ENCODE results near the gene PTPRR.

Gene PTPRR

DNA sequence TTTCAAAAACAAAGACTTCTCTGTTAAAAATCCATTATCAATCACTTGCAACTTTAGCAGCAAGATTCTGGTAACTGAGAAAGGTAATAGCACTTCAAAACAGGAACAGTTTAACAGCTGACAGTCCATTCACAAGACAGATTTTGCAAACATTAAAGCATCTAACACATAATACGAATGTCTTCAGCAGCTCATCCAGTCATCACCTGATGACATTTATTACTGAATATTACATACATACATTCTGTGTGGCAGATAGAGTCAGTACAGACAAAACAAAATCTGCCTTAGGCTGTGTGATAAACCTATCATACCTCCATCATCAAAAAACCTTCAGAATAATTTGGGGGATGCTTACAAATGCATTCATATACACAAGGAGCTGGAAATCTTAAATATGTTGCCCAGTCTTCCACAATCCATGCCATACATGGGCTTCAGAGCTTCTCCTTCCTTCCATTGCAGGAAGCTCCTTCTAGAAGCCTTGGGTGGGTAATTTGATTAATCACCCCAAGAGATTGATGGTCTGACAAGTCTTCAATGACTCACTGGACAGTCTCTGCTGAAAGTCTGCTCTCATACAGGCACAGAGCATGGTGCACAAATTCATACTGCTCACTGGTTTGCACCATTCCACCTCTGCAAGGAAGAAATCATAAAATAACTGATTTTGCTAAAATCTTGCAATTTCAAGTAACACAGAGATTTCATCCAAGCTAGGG lies 281.7 kb downstream of the PTPRR start:
- DNase-seq: no peak

DNA sequence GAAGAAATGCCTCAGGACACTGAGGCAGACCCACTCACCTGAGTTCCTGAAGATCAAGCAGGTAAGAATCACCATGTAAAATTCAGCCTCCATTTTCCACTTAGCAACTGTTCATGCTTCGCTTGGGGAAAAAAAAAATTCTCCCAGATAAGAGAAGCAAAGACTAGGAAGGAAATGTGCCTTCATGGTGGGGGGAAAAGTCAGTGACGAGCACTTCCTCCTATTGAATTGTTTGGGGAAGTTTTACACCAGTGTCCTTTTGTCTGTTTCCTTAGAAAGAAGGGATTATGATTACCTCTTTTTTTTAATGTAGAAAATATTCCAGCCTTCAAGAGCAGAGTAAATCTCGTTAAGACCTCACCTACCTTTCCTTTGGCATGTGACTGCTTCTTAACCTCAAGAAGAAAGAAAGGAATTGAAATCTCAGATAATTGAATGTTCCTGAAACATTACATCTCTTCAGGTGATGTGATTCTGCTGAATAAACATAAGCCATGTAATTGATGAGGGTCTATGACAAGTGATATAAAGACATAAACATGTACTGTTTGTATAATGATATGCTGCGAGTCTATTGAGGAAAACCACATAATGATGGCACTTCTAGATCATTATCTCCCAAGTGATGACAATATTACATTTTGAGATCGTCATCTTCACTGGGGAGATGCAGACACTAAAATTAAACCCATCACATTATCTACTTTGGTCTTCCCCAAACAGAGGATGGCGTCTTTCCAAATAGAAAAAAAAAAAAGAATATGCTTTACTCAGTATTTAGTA lies 283.0 kb downstream of the PTPRR start, which contains the start of gene PTPRB:
Gene PTPRB, minus strand, starts transcription at position 127 of the 783 bp plus-strand sequence. Its CDS starts 34 bp downstream, at position 93.
- DNase-seq: no peak

DNA sequence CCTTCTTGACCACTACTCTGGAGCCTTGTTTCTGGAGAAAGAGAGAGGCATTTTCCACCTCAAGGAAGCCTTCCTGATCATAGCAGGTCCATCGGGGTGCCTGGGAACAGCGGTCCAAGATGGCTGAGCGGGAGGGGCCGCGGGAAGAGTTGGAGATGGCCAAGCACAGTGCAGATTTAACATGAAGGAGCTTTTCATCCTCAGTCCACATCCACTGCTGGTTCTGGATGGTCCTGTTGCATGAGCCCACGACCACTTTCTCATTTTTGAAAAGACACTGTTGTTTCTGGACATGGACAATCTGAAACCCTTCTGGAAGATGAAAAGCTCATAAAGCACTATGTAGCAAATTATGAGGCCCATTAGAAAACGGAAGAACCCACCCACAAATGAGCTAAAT lies 284.8 kb downstream of the PTPRR start:
- no peak for DNase-seq

- no peak for DNase-seq
Observed at GRCh38 chr12:70628701-70629480, 291.6 kb downstream of the PTPRR start.

GRCh38 chr12:70627677-70628076 lies 292.9 kb downstream of the PTPRR start:
- no peak for DNase-seq

DNA sequence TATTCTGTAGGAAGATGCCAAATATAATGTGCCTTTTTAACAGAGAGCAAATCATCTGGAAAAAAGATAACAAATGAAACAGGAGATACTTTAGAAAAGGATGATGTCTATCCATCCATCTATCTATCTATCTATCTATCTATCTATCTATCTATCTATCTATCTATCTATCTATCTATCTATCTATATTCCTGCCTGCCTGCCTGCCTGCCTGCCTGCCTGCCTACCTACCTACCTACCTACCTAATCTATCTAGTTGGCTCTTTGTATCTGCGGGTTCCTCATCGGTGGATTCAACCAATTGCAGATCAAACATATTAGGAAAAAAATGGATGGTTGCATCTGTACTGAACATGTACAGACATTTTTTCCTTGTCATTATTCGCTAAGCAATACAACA lies 294.4 kb downstream of the PTPRR start:
- no peak for DNase-seq

GRCh38 chr12:70619471-70620152 lies 300.9 kb downstream of the PTPRR start:
- no peak for DNase-seq

- DNase-seq: no peak
Observed at GRCh38 chr12:70618371-70618770, 302.2 kb downstream of the PTPRR start.

GRCh38 chr12:70617450-70617849 lies 303.1 kb downstream of the PTPRR start:
- no peak for DNase-seq

DNA sequence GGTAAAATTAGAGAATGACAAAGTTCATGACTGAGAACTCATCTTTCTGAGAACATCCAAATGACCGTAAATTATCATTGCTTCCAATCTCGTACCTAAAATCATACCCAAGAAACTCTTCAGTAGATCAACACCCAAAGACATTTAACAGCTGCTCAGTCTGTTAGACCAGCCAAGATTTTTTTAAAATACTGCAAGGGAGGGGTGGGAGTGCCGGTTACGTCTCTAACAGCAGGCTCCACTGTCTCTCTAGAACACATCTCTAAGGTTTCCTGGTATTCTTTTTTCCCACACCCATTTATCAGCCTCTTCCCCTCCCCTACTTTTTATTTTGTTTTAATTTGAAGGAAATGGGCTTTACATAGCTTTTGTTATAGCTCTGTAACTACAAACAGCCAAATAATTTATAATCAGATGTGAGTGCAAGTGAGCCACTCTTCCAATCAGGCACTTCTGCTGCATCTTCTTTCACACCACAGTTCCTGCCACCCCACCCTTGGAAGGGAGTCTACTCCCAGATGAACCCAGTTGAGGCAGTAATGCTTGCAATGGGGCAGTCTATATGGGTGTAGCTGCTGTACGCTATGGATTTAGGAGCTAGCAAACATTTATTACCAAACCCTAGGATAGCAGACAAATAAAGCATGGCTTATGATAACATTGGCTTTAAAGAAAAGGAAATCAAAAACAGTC lies 305.2 kb downstream of the PTPRR start:
- no peak for DNase-seq

DNA sequence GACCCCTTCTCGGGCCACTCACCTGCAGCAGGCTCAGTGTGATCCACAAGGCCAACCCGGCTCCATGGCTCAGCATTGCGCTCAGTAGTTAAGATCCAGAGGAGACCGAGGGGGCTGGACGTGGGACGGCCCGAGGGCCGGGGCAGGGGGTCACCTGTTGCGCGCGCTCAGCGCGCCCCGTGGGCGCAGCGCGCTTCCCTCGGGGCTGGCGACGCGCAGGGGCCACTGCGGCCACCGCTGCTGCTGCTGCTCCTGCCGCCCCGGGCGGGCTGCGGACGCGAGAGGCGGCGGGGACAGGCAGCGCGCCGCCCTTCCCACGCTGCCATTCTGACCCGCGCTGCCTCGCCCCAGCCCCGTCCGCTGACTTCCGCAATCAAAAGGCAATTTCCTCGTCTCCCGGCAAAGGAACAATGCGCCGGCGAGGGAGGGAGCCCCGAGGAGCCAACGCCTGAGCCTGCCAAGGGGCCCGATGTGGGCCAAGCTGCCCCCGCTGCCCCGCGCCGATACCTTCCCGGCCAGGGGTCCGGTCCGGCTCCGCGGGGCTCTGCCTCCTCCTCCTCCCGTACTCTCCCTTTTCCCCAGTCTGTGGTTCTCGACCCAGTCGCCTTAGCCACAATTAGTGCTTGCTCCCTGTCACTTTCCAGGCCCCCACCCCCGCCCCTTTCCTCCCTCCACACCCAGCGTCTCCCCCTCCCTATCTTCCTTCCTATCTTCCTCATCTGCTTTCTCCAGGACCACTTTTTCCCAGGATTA lies 310.6 kb downstream of the PTPRR start:
- DNase-seq: no peak

DNA sequence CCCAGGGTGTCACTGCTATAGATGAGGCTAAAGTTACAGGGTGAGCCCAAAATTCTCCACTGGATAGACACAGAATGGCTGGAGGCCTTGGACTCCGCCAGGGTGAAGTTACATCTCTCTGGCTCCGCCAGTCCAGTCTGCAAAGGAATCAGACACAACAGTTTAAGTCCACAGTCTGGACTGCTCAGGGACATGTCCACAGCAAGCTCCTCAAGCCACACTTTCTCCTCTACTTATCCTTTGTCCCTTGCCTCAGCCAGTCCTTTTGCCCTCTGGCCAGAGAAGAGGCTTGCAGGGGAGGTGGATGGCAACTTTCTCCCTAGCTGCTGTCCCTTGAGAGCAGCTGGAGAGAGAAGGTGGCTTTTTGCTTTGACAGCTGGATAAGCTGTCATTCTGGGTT lies 311.3 kb downstream of the PTPRR start:
- DNase-seq: no peak

GRCh38 chr12:70608184-70608583 lies 312.4 kb downstream of the PTPRR start:
- no peak for DNase-seq

GRCh38 chr12:70607107-70607506 lies 313.4 kb downstream of the PTPRR start:
- no peak for DNase-seq

DNA sequence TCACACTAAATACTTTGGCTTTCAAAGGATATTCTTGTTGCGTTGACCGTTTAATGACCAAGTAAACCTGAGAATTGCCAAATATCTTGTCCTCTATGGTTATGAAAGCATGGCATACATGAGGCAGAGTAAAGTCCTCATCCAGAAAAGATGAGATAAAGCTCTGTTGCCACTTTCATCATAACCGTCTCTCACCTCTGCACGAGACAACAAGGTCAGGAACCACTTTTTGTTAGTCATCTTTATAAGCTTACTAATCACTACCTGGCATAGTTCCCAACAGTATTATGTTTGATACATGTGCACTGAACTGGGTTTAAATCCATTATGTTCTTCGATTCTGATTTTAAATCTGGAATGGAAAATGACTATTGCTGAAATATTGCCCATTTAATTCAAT lies 314.6 kb downstream of the PTPRR start:
- no peak for DNase-seq

DNA sequence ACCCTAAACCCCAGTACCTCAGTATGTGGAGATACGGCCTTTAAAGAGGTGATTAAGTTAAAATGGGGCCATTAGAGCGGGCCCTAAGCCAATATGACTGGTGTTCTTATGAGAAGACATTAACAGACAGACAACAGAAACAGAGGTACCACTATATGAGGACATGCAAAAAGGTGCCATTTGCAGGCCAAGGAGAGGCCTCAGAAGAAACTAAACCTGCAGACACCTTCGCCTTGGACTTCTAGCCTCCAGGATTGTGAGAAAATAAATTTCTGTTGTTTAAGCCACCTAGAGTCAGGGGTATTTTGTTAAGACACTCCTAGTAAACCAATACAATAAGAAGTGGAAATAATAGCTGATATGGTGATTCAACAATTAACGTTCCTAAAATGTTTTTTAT lies 315.9 kb downstream of the PTPRR start:
- no peak for DNase-seq

- no peak for DNase-seq
Observed at GRCh38 chr12:70603044-70603443, 317.5 kb downstream of the PTPRR start.

- DNase-seq: no peak
Observed at GRCh38 chr12:70598467-70599193, 321.9 kb downstream of the PTPRR start.

DNA sequence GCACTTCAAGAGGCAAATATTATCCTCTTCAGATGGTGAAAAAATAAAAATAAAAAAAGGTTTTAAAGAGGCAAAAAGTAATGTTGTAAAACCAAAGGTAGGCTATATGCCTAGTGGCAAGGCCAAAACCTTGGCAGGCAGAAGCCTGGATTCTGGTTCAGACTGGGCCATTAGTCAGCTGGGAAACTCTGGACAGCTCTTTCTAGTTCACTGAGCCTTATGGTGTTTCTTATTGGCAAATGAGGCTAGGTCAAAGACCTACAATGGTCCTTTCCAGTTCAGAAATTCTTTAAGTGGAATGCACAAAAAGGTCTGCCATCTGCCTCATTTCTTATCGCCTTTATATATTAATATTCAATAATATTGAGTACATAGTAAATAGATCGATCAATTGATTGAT lies 327.9 kb downstream of the PTPRR start:
- no peak for DNase-seq

GRCh38 chr12:70590549-70591226 lies 329.9 kb downstream of the PTPRR start:
- DNase-seq: no peak
